ENCODE data around the gene CEP170.

DNA sequence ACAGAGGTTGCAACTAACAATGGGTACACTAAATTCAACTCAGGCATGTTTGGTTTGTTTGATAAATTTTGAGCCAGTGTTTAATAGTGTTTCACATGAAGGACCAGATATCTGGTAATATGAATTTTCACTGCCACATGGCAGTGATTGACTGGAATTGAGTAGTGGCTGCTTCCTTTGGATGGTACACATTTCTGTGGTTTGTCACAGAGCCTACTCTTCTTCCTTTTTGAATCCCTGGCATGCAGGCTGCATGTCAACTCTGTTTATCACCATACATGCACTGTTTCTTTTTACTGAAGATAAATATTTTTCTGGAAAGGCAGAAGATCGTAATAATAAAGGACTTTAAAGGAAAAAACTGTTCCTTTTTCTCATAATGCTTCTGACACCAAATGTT, 36.2 kb upstream of the CEP170 start:
- TF ChIP-seq, protein P1, sequence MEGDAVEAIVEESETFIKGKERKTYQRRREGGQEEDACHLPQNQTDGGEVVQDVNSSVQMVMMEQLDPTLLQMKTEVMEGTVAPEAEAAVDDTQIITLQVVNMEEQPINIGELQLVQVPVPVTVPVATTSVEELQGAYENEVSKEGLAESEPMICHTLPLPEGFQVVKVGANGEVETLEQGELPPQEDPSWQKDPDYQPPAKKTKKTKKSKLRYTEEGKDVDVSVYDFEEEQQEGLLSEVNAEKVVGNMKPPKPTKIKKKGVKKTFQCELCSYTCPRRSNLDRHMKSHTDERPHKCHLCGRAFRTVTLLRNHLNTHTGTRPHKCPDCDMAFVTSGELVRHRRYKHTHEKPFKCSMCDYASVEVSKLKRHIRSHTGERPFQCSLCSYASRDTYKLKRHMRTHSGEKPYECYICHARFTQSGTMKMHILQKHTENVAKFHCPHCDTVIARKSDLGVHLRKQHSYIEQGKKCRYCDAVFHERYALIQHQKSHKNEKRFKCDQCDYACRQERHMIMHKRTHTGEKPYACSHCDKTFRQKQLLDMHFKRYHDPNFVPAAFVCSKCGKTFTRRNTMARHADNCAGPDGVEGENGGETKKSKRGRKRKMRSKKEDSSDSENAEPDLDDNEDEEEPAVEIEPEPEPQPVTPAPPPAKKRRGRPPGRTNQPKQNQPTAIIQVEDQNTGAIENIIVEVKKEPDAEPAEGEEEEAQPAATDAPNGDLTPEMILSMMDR (IDR thresholded peaks at IDR 0.05): no peak
- TF ChIP-seq POLR2AphosphoS5 (IDR thresholded peaks at IDR 0.05): no peak
- no peak for TF ChIP-seq POLR2A (IDR thresholded peaks at IDR 0.05)
- TF ChIP-seq EP300 (IDR thresholded peaks at IDR 0.05; ENCODE audit: low read depth): no peak
